A549 (cell line): ENCODE results near the gene SEMA7A.

Source experiments
- CBX8 ChIP-seq: fragments of 200-600 bp; sonication (generic); IDR thresholded peaks from 2 replicates; pipeline ENCODE4 v1.6.1; 2016
- CEBPB ChIP-seq, 2 experiments: fragments of >200 bp in 1 of 2; sonication (Bioruptor Twin) in 1 of 2; formaldehyde crosslinking in 1 of 2; IDR thresholded peaks; 2 replicates each; pipeline ENCODE4 v1.6.1; 2012 to 2016
- CHD2 ChIP-seq: fragments of 150-350 bp; IDR thresholded peaks from 2 replicates; pipeline ENCODE4 v1.6.1; 2014; ENCODE audit warnings: low read length; ENCODE audit not compliant: partially characterized antibody
- HDAC2 ChIP-seq: fragments of 200-600 bp; sonication (generic); IDR thresholded peaks from 2 replicates; pipeline ENCODE4 v1.6.1; 2016
- JUN ChIP-seq, 2 experiments: fragments of >200 bp; sonication (Bioruptor Twin); formaldehyde crosslinking; IDR thresholded peaks; 2 replicates in 1 of 2; 3 replicates in 1 of 2; pipeline ENCODE4 v1.6.1; 2016 to 2017
- MAZ ChIP-seq: fragments of 150-350 bp; IDR thresholded peaks from 2 replicates; pipeline ENCODE4 v1.6.1; 2014; ENCODE audit warnings: antibody characterized with exemption, low read depth, low read length, borderline replicate concordance
- POLR2A ChIP-seq: IDR thresholded peaks from 2 replicates; pipeline ENCODE4 v1.6.1; 2012; ENCODE audit warnings: mild to moderate bottlenecking, low read length
- RFX5 ChIP-seq: fragments of 450-650 bp; IDR thresholded peaks from 2 replicates; pipeline ENCODE4 v1.7.1; 2014; ENCODE audit warnings: antibody characterized with exemption, mild to moderate bottlenecking, moderate library complexity
- ZC3H11A ChIP-seq: fragments of 450-650 bp; IDR thresholded peaks from 2 replicates; pipeline ENCODE4 v1.6.1; 2014; ENCODE audit warnings: antibody characterized with exemption, mild to moderate bottlenecking
- TF ChIP-seq, protein P1 (sequence below): fragments of >200 bp; sonication (Bioruptor Twin); formaldehyde crosslinking; IDR thresholded peaks from 3 replicates; pipeline ENCODE4 v1.5.1; 2016
- TF ChIP-seq, protein P2 (sequence below): fragments of 250-450 bp; sonication (Bioruptor Pico); IDR thresholded peaks from 2 replicates; pipeline ENCODE4 v1.5.0; 2021; ENCODE audit warnings: mild to moderate bottlenecking, moderate library complexity, borderline replicate concordance
- TF ChIP-seq, protein P3 (sequence below): fragments of 200-600 bp; sonication (generic); IDR thresholded peaks from 2 replicates; pipeline ENCODE4 v1.6.1; 2016; ENCODE audit warnings: antibody characterized with exemption, mild to moderate bottlenecking, moderate library complexity

DNA sequence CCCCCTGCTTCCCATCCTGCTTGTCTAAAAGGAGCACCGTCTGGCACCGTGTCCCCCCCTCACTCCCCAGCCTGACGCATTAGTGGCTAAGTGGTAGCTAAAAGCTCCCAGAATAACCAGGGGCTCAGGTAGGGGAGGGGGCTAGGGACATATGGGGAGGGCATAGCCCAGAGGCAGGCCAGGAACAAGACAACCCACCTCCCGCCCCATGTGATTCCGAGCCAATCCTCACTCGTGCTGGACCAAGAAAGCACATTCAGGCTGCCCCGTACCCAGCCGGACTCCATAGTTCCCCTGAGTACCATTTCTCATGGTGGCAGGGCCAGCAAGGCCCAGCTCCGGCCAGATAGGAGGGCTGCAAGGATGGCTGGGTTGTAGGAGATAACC is 11.5 kb downstream of the SEMA7A start:
- TF ChIP-seq, protein P1, sequence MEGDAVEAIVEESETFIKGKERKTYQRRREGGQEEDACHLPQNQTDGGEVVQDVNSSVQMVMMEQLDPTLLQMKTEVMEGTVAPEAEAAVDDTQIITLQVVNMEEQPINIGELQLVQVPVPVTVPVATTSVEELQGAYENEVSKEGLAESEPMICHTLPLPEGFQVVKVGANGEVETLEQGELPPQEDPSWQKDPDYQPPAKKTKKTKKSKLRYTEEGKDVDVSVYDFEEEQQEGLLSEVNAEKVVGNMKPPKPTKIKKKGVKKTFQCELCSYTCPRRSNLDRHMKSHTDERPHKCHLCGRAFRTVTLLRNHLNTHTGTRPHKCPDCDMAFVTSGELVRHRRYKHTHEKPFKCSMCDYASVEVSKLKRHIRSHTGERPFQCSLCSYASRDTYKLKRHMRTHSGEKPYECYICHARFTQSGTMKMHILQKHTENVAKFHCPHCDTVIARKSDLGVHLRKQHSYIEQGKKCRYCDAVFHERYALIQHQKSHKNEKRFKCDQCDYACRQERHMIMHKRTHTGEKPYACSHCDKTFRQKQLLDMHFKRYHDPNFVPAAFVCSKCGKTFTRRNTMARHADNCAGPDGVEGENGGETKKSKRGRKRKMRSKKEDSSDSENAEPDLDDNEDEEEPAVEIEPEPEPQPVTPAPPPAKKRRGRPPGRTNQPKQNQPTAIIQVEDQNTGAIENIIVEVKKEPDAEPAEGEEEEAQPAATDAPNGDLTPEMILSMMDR = no peak
- TF ChIP-seq, protein P2, sequence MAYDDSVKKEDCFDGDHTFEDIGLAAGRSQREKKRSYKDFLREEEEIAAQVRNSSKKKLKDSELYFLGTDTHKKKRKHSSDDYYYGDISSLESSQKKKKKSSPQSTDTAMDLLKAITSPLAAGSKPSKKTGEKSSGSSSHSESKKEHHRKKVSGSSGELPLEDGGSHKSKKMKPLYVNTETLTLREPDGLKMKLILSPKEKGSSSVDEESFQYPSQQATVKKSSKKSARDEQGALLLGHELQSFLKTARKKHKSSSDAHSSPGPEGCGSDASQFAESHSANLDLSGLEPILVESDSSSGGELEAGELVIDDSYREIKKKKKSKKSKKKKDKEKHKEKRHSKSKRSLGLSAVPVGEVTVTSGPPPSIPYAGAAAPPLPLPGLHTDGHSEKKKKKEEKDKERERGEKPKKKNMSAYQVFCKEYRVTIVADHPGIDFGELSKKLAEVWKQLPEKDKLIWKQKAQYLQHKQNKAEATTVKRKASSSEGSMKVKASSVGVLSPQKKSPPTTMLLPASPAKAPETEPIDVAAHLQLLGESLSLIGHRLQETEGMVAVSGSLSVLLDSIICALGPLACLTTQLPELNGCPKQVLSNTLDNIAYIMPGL = no peak
- TF ChIP-seq CBX8 (no peak), HDAC2 (no peak), POLR2A (no peak), CHD2 (no peak), ZC3H11A (no peak), CEBPB (IDR thresholded peaks at IDR 0.05) (no peak), RFX5 (no peak), JUN (IDR thresholded peaks at IDR 0.05) (no peak), MAZ (no peak)
- TF ChIP-seq, protein P3, sequence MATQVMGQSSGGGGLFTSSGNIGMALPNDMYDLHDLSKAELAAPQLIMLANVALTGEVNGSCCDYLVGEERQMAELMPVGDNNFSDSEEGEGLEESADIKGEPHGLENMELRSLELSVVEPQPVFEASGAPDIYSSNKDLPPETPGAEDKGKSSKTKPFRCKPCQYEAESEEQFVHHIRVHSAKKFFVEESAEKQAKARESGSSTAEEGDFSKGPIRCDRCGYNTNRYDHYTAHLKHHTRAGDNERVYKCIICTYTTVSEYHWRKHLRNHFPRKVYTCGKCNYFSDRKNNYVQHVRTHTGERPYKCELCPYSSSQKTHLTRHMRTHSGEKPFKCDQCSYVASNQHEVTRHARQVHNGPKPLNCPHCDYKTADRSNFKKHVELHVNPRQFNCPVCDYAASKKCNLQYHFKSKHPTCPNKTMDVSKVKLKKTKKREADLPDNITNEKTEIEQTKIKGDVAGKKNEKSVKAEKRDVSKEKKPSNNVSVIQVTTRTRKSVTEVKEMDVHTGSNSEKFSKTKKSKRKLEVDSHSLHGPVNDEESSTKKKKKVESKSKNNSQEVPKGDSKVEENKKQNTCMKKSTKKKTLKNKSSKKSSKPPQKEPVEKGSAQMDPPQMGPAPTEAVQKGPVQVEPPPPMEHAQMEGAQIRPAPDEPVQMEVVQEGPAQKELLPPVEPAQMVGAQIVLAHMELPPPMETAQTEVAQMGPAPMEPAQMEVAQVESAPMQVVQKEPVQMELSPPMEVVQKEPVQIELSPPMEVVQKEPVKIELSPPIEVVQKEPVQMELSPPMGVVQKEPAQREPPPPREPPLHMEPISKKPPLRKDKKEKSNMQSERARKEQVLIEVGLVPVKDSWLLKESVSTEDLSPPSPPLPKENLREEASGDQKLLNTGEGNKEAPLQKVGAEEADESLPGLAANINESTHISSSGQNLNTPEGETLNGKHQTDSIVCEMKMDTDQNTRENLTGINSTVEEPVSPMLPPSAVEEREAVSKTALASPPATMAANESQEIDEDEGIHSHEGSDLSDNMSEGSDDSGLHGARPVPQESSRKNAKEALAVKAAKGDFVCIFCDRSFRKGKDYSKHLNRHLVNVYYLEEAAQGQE = no peak
